Astrocyte (in vitro differentiated cells and primary cell): ENCODE results near the gene DGKI. TPM values are rescaled to one million over a fixed set of nuclear protein-coding genes. Genes with fewer than 3 reads are reported as not detected.

ENCODE experiments used
- DNase-seq: peaks from one replicate; pipeline ENCODE4 v3.0.0-alpha.2; 2010; ENCODE audit warnings: low read depth
- FAIRE-seq: peaks from 2 replicates; lab custom pipeline; 2011; peaks lifted over from hg19 to GRCh38; lab: Jason Lieb, UNC
- H2AFZ ChIP-seq: 2 replicates; pipeline ENCODE4 v1.6.0; 2012; ENCODE audit warnings: low read depth, low read length, inconsistent platforms
- H3K27ac ChIP-seq: 2 replicates; pipeline ENCODE4 v1.5.1; 2011; ENCODE audit warnings: low read depth, low read length, inconsistent platforms
- H3K27me3 ChIP-seq: 2 replicates; pipeline ENCODE4 v1.6.0; 2011; ENCODE audit warnings: low read length, inconsistent platforms; ENCODE audit not compliant: insufficient read depth
- H3K36me3 ChIP-seq: 2 replicates; pipeline ENCODE4 v1.5.1; 2011; ENCODE audit warnings: low read length, inconsistent platforms; ENCODE audit not compliant: insufficient read depth
- H3K4me1 ChIP-seq: 2 replicates; pipeline ENCODE4 v1.5.1; 2011; ENCODE audit warnings: low read length, inconsistent platforms; ENCODE audit not compliant: insufficient read depth
- H3K4me2 ChIP-seq: 2 replicates; pipeline ENCODE4 v1.6.0; 2012; ENCODE audit warnings: low read length, inconsistent platforms
- H3K4me3 ChIP-seq: 2 replicates; pipeline ENCODE4 v1.5.1; 2011; ENCODE audit warnings: low read depth, mild to moderate bottlenecking, low read length, inconsistent platforms; ENCODE audit not compliant: insufficient read depth
- H3K79me2 ChIP-seq: 2 replicates; pipeline ENCODE4 v1.6.0; 2012; ENCODE audit warnings: mild to moderate bottlenecking, low read length, inconsistent platforms; ENCODE audit not compliant: insufficient read depth
- H3K9ac ChIP-seq: 2 replicates; pipeline ENCODE4 v1.6.0; 2012; ENCODE audit warnings: mild to moderate bottlenecking, low read length, inconsistent platforms
- H3K9me3 ChIP-seq: 2 replicates; pipeline ENCODE4 v1.5.1; 2012; ENCODE audit warnings: low read depth, mild to moderate bottlenecking, low read length, inconsistent platforms; ENCODE audit not compliant: insufficient read depth
- H4K20me1 ChIP-seq: 2 replicates; pipeline ENCODE4 v1.6.0; 2012; ENCODE audit warnings: low read length, inconsistent platforms; ENCODE audit not compliant: insufficient read depth
- H3K27ac Mint-ChIP-seq: one replicate; pipeline ENCODE4 v1.8.0; 2021; ENCODE audit warnings: mild to moderate bottlenecking, mixed read lengths; ENCODE audit not compliant: unreplicated experiment
- H3K27me3 Mint-ChIP-seq: one replicate; pipeline ENCODE4 v1.8.0; 2021; ENCODE audit warnings: low read depth, mixed read lengths; ENCODE audit not compliant: unreplicated experiment
- H3K36me3 Mint-ChIP-seq: one replicate; pipeline ENCODE4 v1.8.0; 2021; ENCODE audit warnings: low read depth, mixed read lengths; ENCODE audit not compliant: unreplicated experiment
- H3K4me1 Mint-ChIP-seq: one replicate; pipeline ENCODE4 v1.8.0; 2021; ENCODE audit warnings: low read depth, mixed read lengths; ENCODE audit not compliant: unreplicated experiment
- H3K4me3 Mint-ChIP-seq: one replicate; pipeline ENCODE4 v1.8.0; 2021; ENCODE audit warnings: mild to moderate bottlenecking, moderate library complexity, mixed read lengths; ENCODE audit not compliant: unreplicated experiment
- H3K9me3 Mint-ChIP-seq: one replicate; pipeline ENCODE4 v1.8.0; 2021; ENCODE audit warnings: mild to moderate bottlenecking, mixed read lengths; ENCODE audit not compliant: unreplicated experiment
- CTCF ChIP-seq: IDR thresholded peaks from 2 replicates; pipeline ENCODE4 v1.5.1; 2011; ENCODE audit warnings: low read depth, mild to moderate bottlenecking, inconsistent platforms, low read length, moderate library complexity; ENCODE audit not compliant: insufficient read depth
- EZH2 ChIP-seq: IDR thresholded peaks from 2 replicates; pipeline ENCODE4 v1.6.1; 2012; ENCODE audit warnings: mild to moderate bottlenecking, low read length, inconsistent platforms; ENCODE audit not compliant: insufficient read depth
- total RNA-seq: library from RNA; stranded (reverse); gene quantifications from 2 replicates; pipeline ENCODE4 v1.2.1, GENCODE V29; 2021

Gene DGKI
- total RNA-seq, 1 donor from 2014 or later: 6.3 TPM

GRCh38 chr7:137572056-137572784, 274.6 kb downstream of the DGKI start:
- H3K36me3 Mint-ChIP-seq: no peaks in the 10 kb centered on the region
- Histone ChIP-seq H4K20me1 (no peaks in the 10 kb centered on the region), H3K9ac (no peak overlapping the region), H3K4me3 (no peak overlapping the region), H3K27me3 (no peaks in the 10 kb centered on the region), H3K4me2 (no peak overlapping the region), H3K4me1 (no peaks in the 10 kb centered on the region), H3K27ac (no peak overlapping the region), H3K9me3 (no peaks in the 10 kb centered on the region), H3K36me3 (no peaks in the 10 kb centered on the region), H3K79me2 (no peaks in the 10 kb centered on the region), H2AFZ (no peak overlapping the region)
- no peak for TF ChIP-seq CTCF
- no peak for TF ChIP-seq EZH2
- no peaks in the 10 kb centered on the region for H3K9me3 Mint-ChIP-seq
- H3K27me3 Mint-ChIP-seq: no peaks in the 10 kb centered on the region
- H3K4me1 Mint-ChIP-seq: peaks cover 19% of the 10 kb centered on the region
- DNase-seq: peak; percentile 58
- H3K27ac Mint-ChIP-seq: no peak overlapping the region
- H3K4me3 Mint-ChIP-seq: no peak overlapping the region
- peak; percentile 29 for FAIRE-seq

GRCh38 chr7:137564677-137565076, 282.1 kb downstream of the DGKI start:
- peaks cover 3% of the 10 kb centered on the region for H3K9me3 Mint-ChIP-seq
- Histone ChIP-seq H3K36me3 (no peaks in the 10 kb centered on the region), H3K9ac (no peak overlapping the region), H3K27ac (no peak overlapping the region), H3K79me2 (no peaks in the 10 kb centered on the region), H4K20me1 (no peaks in the 10 kb centered on the region), H3K9me3 (no peaks in the 10 kb centered on the region), H3K4me2 (no peak overlapping the region), H2AFZ (no peak overlapping the region), H3K27me3 (no peaks in the 10 kb centered on the region), H3K4me1 (no peaks in the 10 kb centered on the region), H3K4me3 (no peak overlapping the region)
- H3K4me1 Mint-ChIP-seq: no peaks in the 10 kb centered on the region
- no peak overlapping the region for H3K27ac Mint-ChIP-seq
- TF ChIP-seq CTCF: no peak
- H3K36me3 Mint-ChIP-seq: no peaks in the 10 kb centered on the region
- FAIRE-seq: no peak
- no peak overlapping the region for H3K4me3 Mint-ChIP-seq
- no peaks in the 10 kb centered on the region for H3K27me3 Mint-ChIP-seq
- no peak for DNase-seq

- Histone ChIP-seq H4K20me1 (no peaks in the 10 kb centered on the region), H3K4me1 (no peaks in the 10 kb centered on the region), H3K4me2 (no peak overlapping the region), H3K4me3 (no peak overlapping the region), H3K79me2 (no peaks in the 10 kb centered on the region), H3K9ac (no peak overlapping the region), H3K36me3 (no peaks in the 10 kb centered on the region), H3K27ac (no peak overlapping the region), H3K27me3 (no peaks in the 10 kb centered on the region), H3K9me3 (no peaks in the 10 kb centered on the region), H2AFZ (no peak overlapping the region)
- no peak for FAIRE-seq
- Mint-ChIP-seq H3K4me1 (no peaks in the 10 kb centered on the region), H3K27ac (no peak overlapping the region), H3K36me3 (no peaks in the 10 kb centered on the region), H3K4me3 (no peak overlapping the region), H3K27me3 (no peaks in the 10 kb centered on the region), H3K9me3 (peaks cover 3% of the 10 kb centered on the region)
- no peak for DNase-seq
- TF ChIP-seq EZH2: no peak
- no peak for TF ChIP-seq CTCF
These were observed 282.8 kb downstream of the DGKI start for GRCh38 chr7:137563981-137564380.
